ENCODE results near the gene CC2D2B.
A peak's percentile ranks its signal among the peaks of the same experiment; 100 is the strongest.

- TF ChIP-seq BRCA1 (IDR thresholded peaks at IDR 0.05; ENCODE audit: low read depth, low read length) (no peak), CTCF (IDR thresholded peaks at IDR 0.05; ENCODE audit: control extremely low read depth in 1 of 3, insufficient read depth in 1 of 3, low read depth in 1 of 3, low read length in 3 of 3) (peak; percentile 47 to 87 (median 75)), POLR2A (IDR thresholded peaks at IDR 0.05; ENCODE audit: control extremely low read depth in 1 of 2, low read depth in 2 of 2, low read length in 2 of 2) (no peak), CBX5 (IDR thresholded peaks at IDR 0.05; ENCODE audit: low read depth, low read length) (no peak), RXRA (IDR thresholded peaks at IDR 0.05; ENCODE audit: insufficient read depth, low read depth, low read length) (no peak), BACH1 (IDR thresholded peaks at IDR 0.05; ENCODE audit: low read length) (no peak), RAD21 (IDR thresholded peaks at IDR 0.05 in 1 of 2, conservative IDR thresholded peaks at IDR 0.05 in 1 of 2; ENCODE audit: low read depth in 2 of 2, low read length in 2 of 2) (peak; percentile 90 to 91), POLR2AphosphoS5 (IDR thresholded peaks at IDR 0.05; ENCODE audit: low read depth, low read length) (no peak), EZH2 (IDR thresholded peaks at IDR 0.05; ENCODE audit: low read depth, low read length, severe bottlenecking) (no peak)
These were observed 42.6 kb upstream of the CC2D2B start for GRCh38 chr10:95864906-95865813.

Measured in H1 (cell line).